GM21786 (cell line): ENCODE results near the gene FGFRL1.

Experiments
- ATAC-seq: cut with Tn5 transposase; IDR thresholded peaks from one replicate; pipeline ENCODE4 v1.9.1; 2021; ENCODE audit not compliant: unreplicated experiment

Gene FGFRL1

GRCh38 chr4:1011022-1011665 is at the start of gene FGFRL1:
FGFRL1 (plus strand) TSS chr4:1011626; CDS start chr4:1012486, 860 bp downstream.
- no peak for ATAC-seq

GRCh38 chr4:962231-963208 is 48.9 kb upstream of the FGFRL1 start:
- no peak for ATAC-seq

GRCh38 chr4:963276-964225 is 47.9 kb upstream of the FGFRL1 start:
- ATAC-seq: no peak

GRCh38 chr4:964346-965025 is 46.9 kb upstream of the FGFRL1 start:
- ATAC-seq: no peak

- no peak for ATAC-seq
Observed at GRCh38 chr4:965048-965765, 46.2 kb upstream of the FGFRL1 start.

- ATAC-seq: no peak
Observed at GRCh38 chr4:965766-966134, 45.7 kb upstream of the FGFRL1 start.

- ATAC-seq: no peak
Observed at GRCh38 chr4:966266-967112, 44.9 kb upstream of the FGFRL1 start.

GRCh38 chr4:967113-968104 is 44.0 kb upstream of the FGFRL1 start:
- ATAC-seq: no peak

- no peak for ATAC-seq
Observed at GRCh38 chr4:968221-968620, 43.2 kb upstream of the FGFRL1 start.

GRCh38 chr4:968621-969394 is 42.6 kb upstream of the FGFRL1 start:
- ATAC-seq: no peak

- no peak for ATAC-seq
Observed at GRCh38 chr4:970046-970745, 41.2 kb upstream of the FGFRL1 start.

- no peak for ATAC-seq
Observed at GRCh38 chr4:970854-971520, 40.4 kb upstream of the FGFRL1 start.

- no peak for ATAC-seq
Observed at GRCh38 chr4:971666-972500, 39.5 kb upstream of the FGFRL1 start.

- peak; percentile 36 for ATAC-seq
Observed at GRCh38 chr4:972651-973424, 38.6 kb upstream of the FGFRL1 start.
